Coronary artery (tissue), 2 donors: ENCODE results near the gene ZNF732.
A peak's percentile ranks its signal among the peaks of the same experiment; 100 is the strongest.
"Not testable (repeated sequence)": the region's sequence is repeated elsewhere in the genome, so short reads cannot be mapped to it uniquely, and the experiment has no call there.

Source experiments
- DNase-seq: peaks from one replicate; pipeline ENCODE4 v3.0.0-alpha.2; 2017; ENCODE audit warnings: low spot score
- H3K27ac ChIP-seq, 2 donors: fragments of 200-600 bp; sonication (generic); one replicate each; pipeline ENCODE4 v1.5.1; 2016 to 2019
- H3K4me3 ChIP-seq: fragments of 200-600 bp; sonication (generic); 2 replicates; pipeline ENCODE4 v1.5.1; 2016; ENCODE audit warnings: mild to moderate bottlenecking, moderate library complexity
- TF ChIP-seq, protein P1 (sequence below): fragments of 200-600 bp; sonication (generic); IDR thresholded peaks from one replicate; pipeline ENCODE4 v1.5.1; 2019; ENCODE audit warnings: antibody characterized with exemption

The ZNF732 gene

DNA sequence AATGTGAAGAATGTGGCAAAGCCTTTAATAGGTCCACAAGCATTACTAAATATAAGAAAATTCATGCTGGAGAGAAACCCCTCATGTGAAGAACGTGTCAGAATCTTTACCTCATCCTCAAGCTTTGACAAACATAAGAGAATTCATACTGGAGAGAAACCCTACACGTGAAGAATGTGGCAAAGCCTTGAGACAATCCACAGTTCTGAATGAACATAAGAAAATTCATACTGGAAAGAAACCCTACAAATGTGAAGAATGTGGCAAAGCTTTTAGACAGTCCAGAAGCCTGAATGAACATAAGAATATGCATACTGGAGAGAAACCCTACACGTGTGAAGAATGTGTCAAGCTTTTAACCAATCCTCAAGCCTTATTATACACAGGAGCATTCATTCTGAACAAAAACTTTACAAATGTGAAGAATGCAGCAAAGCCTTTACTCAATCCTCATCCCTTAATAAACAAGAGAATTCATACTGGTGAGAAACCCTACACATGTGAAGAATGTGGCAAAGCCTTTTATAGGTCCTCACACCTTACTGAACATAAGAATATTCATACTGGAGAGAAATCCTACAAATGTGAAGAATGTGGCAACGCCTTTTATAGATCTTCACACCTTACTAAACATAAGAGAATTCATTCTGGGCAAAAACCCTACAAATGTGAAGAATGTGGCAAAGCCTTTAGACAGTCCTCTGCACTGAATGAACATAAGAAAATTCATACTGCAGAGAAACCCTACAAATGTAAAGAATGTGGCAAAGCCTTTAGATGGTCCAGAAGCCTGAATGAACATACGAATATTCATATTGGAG lies 51.1 kb downstream of the ZNF732 start:
- H3K4me3 ChIP-seq, result no peak overlapping the region
- H3K27ac ChIP-seq, result no peak overlapping the region
- no peak for DNase-seq
- TF ChIP-seq, protein P1, sequence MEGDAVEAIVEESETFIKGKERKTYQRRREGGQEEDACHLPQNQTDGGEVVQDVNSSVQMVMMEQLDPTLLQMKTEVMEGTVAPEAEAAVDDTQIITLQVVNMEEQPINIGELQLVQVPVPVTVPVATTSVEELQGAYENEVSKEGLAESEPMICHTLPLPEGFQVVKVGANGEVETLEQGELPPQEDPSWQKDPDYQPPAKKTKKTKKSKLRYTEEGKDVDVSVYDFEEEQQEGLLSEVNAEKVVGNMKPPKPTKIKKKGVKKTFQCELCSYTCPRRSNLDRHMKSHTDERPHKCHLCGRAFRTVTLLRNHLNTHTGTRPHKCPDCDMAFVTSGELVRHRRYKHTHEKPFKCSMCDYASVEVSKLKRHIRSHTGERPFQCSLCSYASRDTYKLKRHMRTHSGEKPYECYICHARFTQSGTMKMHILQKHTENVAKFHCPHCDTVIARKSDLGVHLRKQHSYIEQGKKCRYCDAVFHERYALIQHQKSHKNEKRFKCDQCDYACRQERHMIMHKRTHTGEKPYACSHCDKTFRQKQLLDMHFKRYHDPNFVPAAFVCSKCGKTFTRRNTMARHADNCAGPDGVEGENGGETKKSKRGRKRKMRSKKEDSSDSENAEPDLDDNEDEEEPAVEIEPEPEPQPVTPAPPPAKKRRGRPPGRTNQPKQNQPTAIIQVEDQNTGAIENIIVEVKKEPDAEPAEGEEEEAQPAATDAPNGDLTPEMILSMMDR, result no peak

DNA sequence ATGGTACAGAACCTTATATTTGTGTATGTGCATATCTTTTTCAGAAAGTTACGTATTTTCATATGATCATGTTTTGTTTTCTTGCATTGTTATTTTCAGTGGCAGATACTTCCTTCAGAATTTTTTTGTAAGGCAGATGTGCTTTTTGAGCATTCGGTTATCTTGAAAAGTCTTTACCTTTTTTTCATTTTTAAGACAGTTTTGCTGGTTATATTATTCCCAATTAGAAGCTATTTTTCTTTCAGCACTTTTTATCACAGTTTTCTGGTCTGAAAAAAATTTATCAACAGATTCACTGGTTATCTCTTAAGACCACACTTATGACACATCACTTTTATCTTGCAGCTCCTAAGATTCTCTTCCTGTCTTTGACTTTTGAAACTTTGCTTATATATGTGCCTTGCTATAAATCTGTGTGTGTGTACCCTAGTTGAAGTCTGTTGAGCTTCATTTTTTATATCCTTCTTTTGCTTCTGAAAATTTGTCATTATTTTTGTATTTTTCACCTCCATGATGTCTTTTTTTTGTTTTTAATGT lies 53.1 kb downstream of the ZNF732 start:
- DNase-seq, result no peak
- TF ChIP-seq, protein P1, result no peak
- no peak overlapping the region for H3K4me3 ChIP-seq
- H3K27ac ChIP-seq, result no peak overlapping the region

DNA sequence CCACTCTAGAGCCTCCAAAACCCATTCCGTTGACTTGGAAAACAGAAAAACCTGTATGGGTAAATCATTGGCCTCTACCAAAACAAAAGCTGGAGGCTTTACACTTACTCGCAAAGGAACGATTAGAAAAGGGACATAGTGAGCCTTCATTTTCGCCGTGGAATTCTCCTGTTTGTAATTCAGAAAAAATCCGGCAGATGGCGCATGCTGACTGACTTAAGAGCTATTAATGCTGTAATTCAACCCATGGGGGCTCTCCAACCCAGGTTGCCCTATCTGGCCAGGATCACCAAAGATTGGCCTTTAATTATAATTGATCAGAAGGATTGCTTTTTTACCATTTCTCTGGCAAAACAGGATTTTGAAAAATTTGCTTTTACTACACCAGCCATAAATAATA lies 60.8 kb downstream of the ZNF732 start:
- no peak overlapping the region for H3K27ac ChIP-seq
- DNase-seq, result no peak
- TF ChIP-seq, protein P1, result peak; percentile 62
- no peak overlapping the region for H3K4me3 ChIP-seq

DNA sequence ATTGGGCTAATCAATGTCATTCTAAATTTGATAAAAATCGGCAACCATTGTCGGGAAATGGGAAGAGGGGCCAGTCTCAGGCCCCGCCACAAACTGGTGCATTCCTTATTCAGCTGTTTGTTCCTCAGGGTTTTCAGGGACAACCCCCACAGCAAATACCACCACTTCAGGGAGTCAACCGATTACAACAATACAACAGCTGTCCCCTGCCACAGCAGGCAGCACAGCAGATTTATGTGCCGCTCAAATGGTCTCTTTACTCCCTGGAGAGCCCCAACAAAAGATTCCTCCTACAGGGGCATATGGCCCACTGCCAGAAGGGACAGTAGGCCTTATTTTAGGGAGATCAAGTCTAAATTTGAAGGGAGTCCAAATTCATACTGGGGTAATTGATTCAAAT lies 61.8 kb downstream of the ZNF732 start:
- DNase-seq, result no peak
- TF ChIP-seq, protein P1, result no peak
- H3K4me3 ChIP-seq, result no peak overlapping the region
- H3K27ac ChIP-seq, result no peak overlapping the region

DNA sequence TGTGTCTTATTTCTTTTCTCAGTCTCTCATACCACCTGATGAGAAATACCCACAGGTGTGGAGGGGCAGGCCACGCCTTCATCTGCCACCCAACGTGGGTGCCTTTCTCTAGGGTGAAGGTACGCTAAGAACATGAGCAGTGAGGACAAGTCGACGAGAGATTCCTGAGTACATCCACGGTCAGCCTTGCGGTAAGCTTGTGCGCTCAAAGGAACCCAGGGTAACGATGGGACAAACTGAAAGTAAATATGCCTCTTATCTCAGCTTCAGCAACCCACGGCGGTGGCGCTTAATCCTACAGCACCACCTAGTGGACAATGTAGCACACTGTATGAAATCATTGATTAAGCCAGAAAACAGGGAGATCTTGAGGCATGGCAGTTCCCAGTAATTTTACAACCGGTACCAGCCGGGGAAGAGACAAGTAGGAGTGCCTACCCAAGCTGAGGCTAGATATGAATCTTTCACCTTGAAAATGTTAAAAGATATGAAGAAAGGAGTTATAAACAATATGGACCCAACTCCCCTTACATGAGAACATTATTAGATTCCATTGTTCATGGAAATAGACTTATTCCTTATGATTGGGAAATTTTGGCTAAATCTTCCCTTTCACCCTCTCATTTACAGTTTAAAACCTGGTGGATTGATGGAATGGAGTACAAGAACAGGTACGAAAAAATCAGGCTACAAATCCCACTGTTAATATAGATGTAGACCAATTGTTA lies 63.0 kb downstream of the ZNF732 start:
- TF ChIP-seq, protein P1, result peak; percentile 73
- peak overlapping the region; percentile 78 for H3K4me3 ChIP-seq
- DNase-seq, result no peak
- peak overlapping the region; percentile 22 to 77 for H3K27ac ChIP-seq

DNA sequence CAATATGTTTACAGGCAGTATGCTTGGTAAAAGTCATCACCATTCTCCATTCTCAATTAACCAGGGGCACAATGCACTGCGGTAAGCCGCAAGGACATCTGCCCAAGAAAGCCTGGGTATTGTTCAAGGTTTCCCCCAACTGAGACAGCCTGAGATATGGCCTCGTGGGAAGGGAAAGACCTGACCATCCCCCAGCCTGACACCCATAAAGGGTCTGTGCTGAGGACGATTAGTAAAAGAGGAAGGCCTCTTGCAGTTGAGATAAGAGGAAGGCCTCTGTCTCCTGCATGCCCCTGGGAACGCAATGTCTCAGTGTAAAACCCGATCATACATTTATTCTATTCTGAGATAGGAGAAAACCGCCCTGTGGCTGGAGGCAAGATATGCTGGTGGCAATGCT lies 63.9 kb downstream of the ZNF732 start:
- not testable (repeated sequence) for DNase-seq
- Histone ChIP-seq H3K4me3 (peak overlapping the region; percentile 78), H3K27ac (peak overlapping the region in 1 of 2 donors; percentile 77)

DNA sequence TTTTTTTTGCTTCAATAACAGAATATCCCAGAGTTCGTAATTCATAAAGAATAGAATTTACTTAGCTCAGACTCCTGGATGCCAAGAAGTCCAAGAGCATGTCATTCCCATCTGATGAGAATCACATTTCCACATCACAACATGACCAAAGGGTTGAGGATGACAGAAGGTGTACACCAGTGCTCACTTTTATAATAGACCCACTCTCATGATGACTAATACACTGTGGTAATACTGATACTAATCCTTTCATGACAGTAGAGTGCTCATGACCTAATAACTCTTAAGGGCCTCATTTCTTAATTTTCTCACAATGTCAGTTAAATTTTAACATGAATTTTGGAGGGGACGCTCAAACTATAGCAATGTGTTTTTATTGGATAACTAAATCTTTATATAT lies 69.2 kb downstream of the ZNF732 start:
- no peak for DNase-seq
- H3K27ac ChIP-seq, result no peak overlapping the region
- no peak overlapping the region for H3K4me3 ChIP-seq
- TF ChIP-seq, protein P1, result no peak
